SK-N-MC (cell line): ENCODE measurements around the gene SPIRE1.

Experiments used
- DNase-seq: peaks from one replicate; pipeline ENCODE4 v3.0.0-alpha.2; 2011; ENCODE audit warnings: low read depth, low spot score
- H3K27ac ChIP-seq: fragments of 200-600 bp; sonication (generic); 2 replicates; pipeline ENCODE4 v1.5.1; 2016; ENCODE audit warnings: mixed run types
- H3K36me3 ChIP-seq: fragments of 200-600 bp; sonication (generic); 2 replicates; pipeline ENCODE4 v1.6.1; 2017; ENCODE audit warnings: antibody characterized with exemption, low read length, mixed read lengths; ENCODE audit not compliant: insufficient read depth
- H3K4me3 ChIP-seq: fragments of 200-600 bp; sonication (generic); 2 replicates; pipeline ENCODE4 v1.5.1; 2016
- H3K9ac ChIP-seq: fragments of 200-600 bp; sonication (generic); 2 replicates; pipeline ENCODE4 v1.8.0; 2017; ENCODE audit warnings: mixed run types, mixed read lengths; ENCODE audit not compliant: insufficient read length
- H3K9me3 ChIP-seq: fragments of 200-600 bp; sonication (generic); 2 replicates; pipeline ENCODE4 v1.6.1; 2017; ENCODE audit warnings: low read depth, mild to moderate bottlenecking, antibody characterized with exemption, low read length, moderate library complexity, mixed read lengths
- EZH2 ChIP-seq: fragments of 200-600 bp; sonication (generic); IDR thresholded peaks from one replicate; pipeline ENCODE4 v1.6.1; 2017; ENCODE audit warnings: antibody characterized with exemption
- FOXP2 ChIP-seq: optimal IDR thresholded peaks from 2 replicates; pipeline ENCODE3; 2011; ENCODE audit warnings: mild to moderate bottlenecking, moderate library complexity; ENCODE audit not compliant: insufficient read depth; ENCODE audit errors: extremely low read length, control extremely low read depth
- POLR2AphosphoS5 ChIP-seq: IDR thresholded peaks from 2 replicates; pipeline ENCODE4 v1.6.1; 2012; ENCODE audit warnings: mild to moderate bottlenecking, low read depth, low read length, borderline replicate concordance

Gene SPIRE1

GRCh38 chr18:12438257-12438656, 219.7 kb downstream of the SPIRE1 start:
- Histone ChIP-seq H3K36me3 (peaks cover 3% of the 10 kb centered on the region; the same call in 1 of the 2 replicates), H3K9me3 (no peaks in the 10 kb centered on the region), H3K27ac (no peak overlapping the region), H3K4me3 (no peak overlapping the region), H3K9ac (no peak overlapping the region)
- DNase-seq, result no peak
- no peak for TF ChIP-seq POLR2AphosphoS5
- TF ChIP-seq FOXP2, result no peak
- TF ChIP-seq EZH2, result no peak

DNA sequence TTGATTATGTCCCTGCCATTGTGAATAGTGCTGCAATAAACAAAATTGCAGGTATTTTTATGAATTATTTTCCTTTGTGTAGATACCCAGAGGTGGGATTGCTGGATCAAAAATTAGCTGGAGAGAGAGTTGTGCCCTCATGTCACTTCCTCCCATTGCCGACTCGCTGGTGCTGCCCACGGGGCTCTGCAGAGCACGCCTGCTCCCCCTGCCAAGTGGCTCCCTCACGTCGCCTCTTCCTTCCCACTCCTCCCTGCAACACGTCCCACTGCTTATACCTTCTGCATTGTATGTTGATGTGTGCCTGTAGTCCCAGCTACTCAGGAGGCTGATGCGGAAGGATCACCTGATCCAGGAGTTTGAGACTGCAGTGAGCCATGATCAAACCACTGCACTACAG, 222.0 kb downstream of the SPIRE1 start:
- no peak overlapping the region for H3K4me3 ChIP-seq
- no peak for DNase-seq
- H3K36me3 ChIP-seq, result peaks cover 4% of the 10 kb centered on the region; the same call in 1 of the 2 replicates
- TF ChIP-seq POLR2AphosphoS5 (no peak), FOXP2 (no peak), EZH2 (no peak)
- no peak overlapping the region for H3K27ac ChIP-seq
- no peaks in the 10 kb centered on the region for H3K9me3 ChIP-seq
- H3K9ac ChIP-seq, result no peak overlapping the region

DNA sequence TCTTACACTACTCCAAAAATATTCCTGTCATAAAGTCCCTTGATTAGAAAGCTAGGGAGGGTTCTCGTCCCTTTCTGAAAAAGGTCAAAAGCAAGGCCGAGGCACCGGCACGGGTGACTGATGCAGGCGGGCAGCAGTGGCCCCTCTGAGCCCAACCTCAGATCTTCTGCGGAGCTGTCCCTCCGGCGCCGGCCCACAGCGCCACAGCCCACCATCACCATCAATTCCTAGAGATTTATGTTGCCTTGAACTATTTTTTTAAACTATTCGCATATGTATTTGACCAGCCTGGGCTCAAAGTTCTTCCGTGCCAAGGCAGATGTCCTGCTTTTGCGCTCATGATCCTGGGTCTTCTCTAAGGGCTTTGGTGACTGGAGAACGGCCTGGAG, 223.4 kb downstream of the SPIRE1 start:
- Histone ChIP-seq H3K4me3 (no peak overlapping the region), H3K9ac (no peak overlapping the region), H3K27ac (no peak overlapping the region), H3K36me3 (peaks cover 7% of the 10 kb centered on the region; the same call in 1 of the 2 replicates), H3K9me3 (no peaks in the 10 kb centered on the region)
- TF ChIP-seq EZH2, result no peak
- no peak for TF ChIP-seq POLR2AphosphoS5
- TF ChIP-seq FOXP2, result no peak
- no peak for DNase-seq

- H3K36me3 ChIP-seq, result peaks cover 7% of the 10 kb centered on the region; the same call in 1 of the 2 replicates
Observed at GRCh38 chr18:12433829-12434540, 223.9 kb downstream of the SPIRE1 start.

GRCh38 chr18:12432881-12433280, 225.0 kb downstream of the SPIRE1 start:
- no peak for DNase-seq
- Histone ChIP-seq H3K27ac (no peak overlapping the region), H3K9ac (no peak overlapping the region), H3K4me3 (no peak overlapping the region), H3K9me3 (no peaks in the 10 kb centered on the region), H3K36me3 (peaks cover 7% of the 10 kb centered on the region; the same call in 1 of the 2 replicates)
- TF ChIP-seq EZH2 (no peak), POLR2AphosphoS5 (no peak), FOXP2 (no peak)

More at GRCh38 chr18:12433829-12434540, 223.9 kb downstream of the SPIRE1 start:
- H3K27ac ChIP-seq, result no peak overlapping the region
- DNase-seq, result no peak
- TF ChIP-seq POLR2AphosphoS5, result no peak
- TF ChIP-seq FOXP2, result no peak
- no peak for TF ChIP-seq EZH2
- H3K4me3 ChIP-seq, result no peak overlapping the region
- no peaks in the 10 kb centered on the region for H3K9me3 ChIP-seq
- no peak overlapping the region for H3K9ac ChIP-seq

DNA sequence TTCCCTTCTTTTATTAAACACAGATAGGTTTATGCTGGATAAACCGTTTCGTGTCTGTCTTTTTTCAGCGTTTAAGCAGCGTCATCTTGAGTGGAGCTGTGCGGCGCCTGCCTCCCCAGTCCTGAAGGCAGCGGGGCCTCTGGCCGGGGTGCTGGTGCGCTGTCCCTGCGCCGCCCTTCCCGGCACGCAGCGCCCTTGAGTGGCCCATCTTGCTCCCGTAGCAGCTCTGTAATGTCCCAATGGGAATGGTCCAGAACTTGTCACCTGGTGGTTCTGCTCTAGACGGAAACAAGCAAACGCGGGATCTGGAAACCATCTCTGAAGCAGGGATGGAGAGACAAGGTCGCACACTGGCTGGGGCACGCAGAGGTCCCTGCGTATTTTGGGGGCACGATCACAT, 225.7 kb downstream of the SPIRE1 start:
- peaks cover 9% of the 10 kb centered on the region; the same call in 1 of the 2 replicates for H3K36me3 ChIP-seq
- DNase-seq, result no peak
- no peaks in the 10 kb centered on the region for H3K9me3 ChIP-seq
- no peak overlapping the region for H3K4me3 ChIP-seq
- TF ChIP-seq FOXP2, result no peak
- TF ChIP-seq EZH2, result no peak
- no peak for TF ChIP-seq POLR2AphosphoS5
- no peak overlapping the region for H3K9ac ChIP-seq
- H3K27ac ChIP-seq, result no peak overlapping the region

- H3K9ac ChIP-seq, result no peak overlapping the region
- TF ChIP-seq EZH2 (no peak), POLR2AphosphoS5 (no peak)
- no peak overlapping the region for H3K4me3 ChIP-seq
- DNase-seq, result no peak
- no peak overlapping the region for H3K27ac ChIP-seq
- no peaks in the 10 kb centered on the region for H3K9me3 ChIP-seq
- peaks cover 15% of the 10 kb centered on the region; the same call in 1 of the 2 replicates for H3K36me3 ChIP-seq
Observed at GRCh38 chr18:12431561-12431960, 226.3 kb downstream of the SPIRE1 start.

DNA sequence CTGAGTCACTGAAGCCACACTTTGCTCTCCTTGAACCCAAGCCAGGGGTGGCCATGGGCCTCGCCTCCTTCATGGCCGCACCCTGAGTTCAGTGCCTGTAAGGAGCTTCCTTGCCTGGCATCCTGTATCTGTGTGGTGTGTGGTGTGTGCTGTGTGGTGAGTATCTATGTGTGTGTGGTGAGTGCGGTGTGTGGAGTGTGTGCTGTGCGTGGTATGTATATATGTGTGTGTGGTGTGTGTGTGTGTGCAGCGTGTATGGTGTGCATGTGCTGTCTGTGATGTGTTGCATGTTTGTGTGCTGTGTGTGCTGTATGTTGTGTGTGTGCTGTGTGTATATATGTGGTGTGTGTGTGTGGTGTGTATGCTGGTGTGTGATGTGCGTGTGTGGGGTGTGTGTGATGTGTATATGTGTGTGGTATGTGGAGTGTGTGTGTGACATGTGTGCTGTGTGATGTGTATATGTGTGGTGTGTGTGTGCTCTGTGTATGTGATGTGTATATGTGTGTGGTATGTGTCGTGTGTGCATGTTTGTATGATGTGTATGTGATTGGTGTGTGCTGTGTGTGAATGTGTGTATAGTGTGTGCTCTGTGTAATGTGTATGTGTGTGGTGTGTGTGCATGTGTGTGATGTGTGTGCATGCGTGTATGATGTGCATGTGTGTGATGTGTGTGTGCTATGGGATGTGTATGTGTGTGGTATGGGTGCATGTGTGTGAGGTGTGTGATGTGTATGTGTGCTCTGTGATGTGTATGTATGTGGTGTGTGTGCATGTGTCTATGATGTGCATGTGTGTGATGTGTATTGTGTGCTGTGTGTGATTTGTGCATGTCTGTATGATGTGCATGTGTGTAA, 227.5 kb downstream of the SPIRE1 start:
- Histone ChIP-seq H3K36me3 (peaks cover 15% of the 10 kb centered on the region; the same call in 1 of the 2 replicates), H3K27ac (no peak overlapping the region), H3K4me3 (no peak overlapping the region), H3K9ac (no peak overlapping the region), H3K9me3 (no peaks in the 10 kb centered on the region)
- TF ChIP-seq POLR2AphosphoS5 (no peak), EZH2 (no peak), FOXP2 (no peak)
- DNase-seq, result no peak

DNA sequence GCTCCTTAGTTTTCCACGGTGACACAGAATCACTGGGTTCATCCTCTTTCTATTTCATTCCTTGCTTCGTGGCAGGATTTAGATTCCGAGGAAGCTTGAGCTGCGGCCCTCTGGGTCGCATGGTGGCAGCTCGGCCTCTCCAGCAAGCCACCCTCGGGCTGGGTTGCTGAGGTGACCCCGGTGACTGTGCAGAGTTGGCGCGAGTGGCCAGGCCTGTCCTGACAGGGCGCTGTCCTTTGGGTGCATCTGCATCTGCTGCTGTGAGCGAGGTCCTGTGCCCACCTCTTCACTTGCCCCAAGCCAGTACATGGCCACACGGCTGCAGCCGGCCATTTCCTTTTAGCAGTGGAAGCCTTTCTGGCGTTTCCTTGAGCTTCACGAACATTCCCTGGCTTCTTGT, 228.4 kb downstream of the SPIRE1 start:
- peaks cover 15% of the 10 kb centered on the region; the same call in 1 of the 2 replicates for H3K36me3 ChIP-seq

More for the DNA sequence above, 228.4 kb downstream of the SPIRE1 start:
- Histone ChIP-seq H3K4me3 (no peak overlapping the region), H3K27ac (no peak overlapping the region), H3K9me3 (no peaks in the 10 kb centered on the region), H3K9ac (no peak overlapping the region)
- DNase-seq, result no peak
- TF ChIP-seq FOXP2, result no peak
- TF ChIP-seq POLR2AphosphoS5, result no peak
